ENCODE results near the gene SPINDOC.

SPINDOC gene

DNA sequence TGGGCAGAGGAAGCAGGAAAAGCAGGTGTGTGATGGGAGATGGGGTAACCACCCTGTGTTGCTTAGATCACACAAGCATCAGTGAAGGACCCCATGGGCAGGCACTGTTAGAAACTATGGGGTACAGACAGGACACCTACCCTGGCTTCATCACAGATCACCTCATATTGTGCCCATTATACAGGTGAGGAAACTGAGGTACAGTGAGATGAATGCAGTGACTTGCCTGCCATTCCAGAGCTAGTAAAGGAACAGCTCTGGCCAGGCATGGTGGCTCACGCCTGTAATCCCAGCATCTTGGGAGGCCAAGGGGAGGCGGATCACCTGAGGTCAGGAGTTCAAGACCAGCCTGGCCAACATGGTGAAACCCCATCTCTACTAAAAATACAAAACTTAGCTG, 19.8 kb downstream of the SPINDOC start:
- DNase-seq (ENCODE audit: low read depth), result no peak

- DNase-seq (ENCODE audit: low read depth), result no peak
Observed at GRCh38 chr11:63834535-63835157, 21.4 kb downstream of the SPINDOC start.

GRCh38 chr11:63835158-63835545, 21.9 kb downstream of the SPINDOC start:
- DNase-seq (ENCODE audit: low read depth), result no peak

DNA sequence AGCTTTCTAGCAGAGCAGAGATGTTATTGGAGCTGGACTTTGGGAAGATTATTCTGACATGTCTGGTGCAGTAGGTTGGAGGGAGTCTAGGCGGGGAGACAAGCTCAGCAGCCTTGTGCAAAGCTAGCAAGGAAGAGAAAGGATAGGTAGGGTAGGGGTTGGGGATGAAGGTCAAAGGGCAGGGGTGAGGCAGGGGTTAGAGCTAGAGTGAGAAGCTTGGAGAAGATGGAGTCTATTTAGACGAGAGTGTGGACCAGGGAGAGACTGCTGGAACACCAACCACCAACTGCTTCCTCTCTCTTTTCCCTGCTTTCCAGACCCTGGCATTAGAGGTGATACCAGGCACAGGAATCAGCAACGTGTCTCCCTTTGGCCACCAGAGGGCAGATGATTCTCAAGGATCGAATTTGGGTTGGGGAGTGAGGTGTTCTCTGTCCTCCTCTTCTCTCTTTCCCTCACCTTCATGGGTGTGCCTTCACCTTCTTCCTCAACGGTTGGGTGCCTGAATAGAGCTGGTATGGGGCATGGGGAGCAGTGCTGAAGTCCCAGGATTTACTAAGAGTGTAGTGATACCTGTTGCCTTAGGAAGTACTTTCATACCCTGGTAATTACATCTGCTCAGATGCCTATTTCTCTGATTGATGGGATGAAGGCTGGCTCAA, 23.9 kb downstream of the SPINDOC start:
- DNase-seq (ENCODE audit: low read depth), result no peak

DNA sequence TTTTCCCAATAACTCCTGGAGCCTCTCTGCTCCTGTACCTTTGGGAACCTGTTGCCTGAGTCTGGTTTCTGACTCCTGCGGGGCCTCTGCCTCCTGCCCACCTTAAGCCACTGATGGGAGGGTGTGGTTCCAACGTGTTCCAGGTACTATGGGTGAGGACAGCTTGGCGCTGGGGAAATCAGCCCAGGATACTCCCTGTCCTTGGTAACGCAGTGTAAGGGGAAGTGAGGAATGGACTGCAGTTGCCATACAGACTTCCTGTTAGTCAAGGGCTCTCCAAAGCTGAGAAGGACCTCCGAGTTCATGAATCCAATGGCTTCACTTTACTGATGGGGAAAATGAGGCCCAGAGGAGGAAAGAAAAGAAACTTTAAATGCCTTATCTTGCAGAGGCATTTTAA, 24.5 kb downstream of the SPINDOC start:
- no peak for DNase-seq (ENCODE audit: low read depth)

GRCh38 chr11:63838150-63838677, 25.0 kb downstream of the SPINDOC start:
- DNase-seq (ENCODE audit: low read depth), result no peak

DNA sequence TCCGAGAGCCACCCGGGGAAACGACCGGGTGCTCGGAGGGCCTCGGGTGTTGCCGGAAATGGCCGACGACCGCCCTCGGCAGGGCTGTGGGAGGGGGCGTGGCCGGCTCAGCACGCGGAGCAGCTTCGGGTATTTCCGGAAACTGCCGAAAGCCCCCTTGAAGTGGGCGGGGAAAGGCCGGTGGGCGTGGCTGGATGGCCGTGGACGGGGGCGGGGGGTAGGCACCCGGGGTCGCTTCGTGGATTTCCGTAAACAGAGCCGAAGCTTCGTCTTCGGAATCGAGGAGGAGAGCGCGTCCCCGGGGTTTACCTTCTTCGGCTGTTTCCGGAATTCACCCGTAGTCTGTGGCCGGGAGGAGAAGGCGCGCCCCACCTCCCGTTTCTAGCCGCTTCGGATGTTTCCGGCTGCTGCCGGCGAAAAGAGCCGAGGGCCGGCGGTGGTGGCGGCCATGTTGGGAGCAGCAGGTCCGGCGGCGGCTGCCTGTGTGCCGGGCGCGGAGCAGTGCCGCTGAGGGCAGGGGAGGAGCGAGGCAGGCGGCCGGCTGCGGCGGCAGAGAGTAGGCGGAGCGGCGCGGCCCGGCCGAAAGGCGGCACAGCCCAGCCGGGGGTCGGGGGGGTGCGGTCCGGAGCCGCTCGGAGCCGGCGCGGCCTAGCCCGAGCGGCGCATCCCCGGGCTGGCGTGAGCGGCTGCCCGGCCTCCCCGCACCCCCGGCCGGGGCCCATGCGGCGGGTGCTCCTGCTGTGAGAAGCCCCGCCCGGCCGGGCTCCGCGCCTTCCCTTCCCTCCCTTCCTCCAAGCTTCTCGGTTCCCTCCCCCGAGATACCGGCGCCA, 25.6 kb downstream of the SPINDOC start, which contains the start of gene MARK2:
Gene MARK2 (plus strand): TSS at position 433 of the 830 bp plus-strand sequence. CDS start 397 bp downstream, at position 830.
- peak; percentile 83 for DNase-seq (ENCODE audit: low read depth)

DNA sequence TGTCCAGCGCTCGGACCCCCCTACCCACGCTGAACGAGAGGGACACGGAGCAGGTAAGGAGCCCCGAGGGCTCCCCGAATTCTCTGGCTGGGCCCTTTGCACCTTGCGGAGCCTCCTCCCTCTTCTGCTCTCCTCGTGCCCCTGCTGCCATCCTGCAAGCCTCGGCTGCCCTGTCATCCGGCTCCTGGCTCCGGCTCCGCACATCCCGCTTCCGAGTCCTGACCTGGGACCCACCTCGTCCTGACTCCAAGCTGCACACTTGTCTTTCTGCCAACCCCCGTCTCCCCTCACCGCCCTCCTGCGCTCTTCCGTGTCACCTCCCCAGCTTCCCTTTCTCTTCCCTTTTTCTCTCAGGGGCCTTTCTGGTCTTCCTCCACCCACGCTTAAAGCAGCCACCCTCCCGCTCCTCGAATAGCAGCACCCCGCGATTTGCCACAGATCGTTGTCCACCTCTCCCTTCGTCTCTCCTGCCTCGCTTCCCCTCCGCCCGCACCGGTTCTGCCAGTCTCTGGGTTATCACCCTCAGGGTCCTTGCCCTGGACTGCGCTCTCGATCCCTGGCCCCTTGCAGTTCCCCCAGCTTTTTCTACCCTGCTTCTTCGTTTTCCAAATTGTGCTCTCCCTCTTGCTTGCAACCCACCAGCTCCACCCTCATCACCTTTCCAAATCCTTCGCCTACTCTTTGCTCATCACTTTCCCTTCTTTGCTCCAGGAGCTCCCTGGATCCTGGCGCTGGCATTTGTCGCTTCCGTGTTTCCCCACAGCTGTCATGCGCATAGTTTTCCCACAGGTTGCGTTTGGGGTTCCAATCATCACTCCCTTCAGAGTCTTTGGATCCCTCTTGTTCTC, 26.5 kb downstream of the SPINDOC start:
- no peak for DNase-seq (ENCODE audit: low read depth)

GRCh38 chr11:63840356-63841060, 27.3 kb downstream of the SPINDOC start:
- DNase-seq (ENCODE audit: low read depth), result no peak

DNA sequence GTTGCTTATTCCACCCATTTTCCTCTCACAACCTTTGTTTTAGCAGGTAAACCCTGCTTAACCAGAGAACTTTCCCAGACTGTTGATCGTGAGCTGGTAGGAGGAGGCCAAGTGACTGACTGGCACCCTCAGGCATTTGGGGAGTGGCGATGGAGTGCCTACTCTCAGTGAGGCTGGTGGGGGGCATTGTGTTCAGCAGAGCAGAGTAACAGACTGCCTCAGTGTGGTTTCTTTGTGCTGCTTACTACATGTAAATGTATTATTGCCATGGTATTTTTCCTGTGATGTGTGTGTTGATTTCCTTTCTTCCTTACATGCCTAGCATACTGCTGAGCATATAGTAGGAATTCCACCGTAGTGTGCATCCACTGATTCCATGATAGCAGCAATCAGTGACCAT, 28.3 kb downstream of the SPINDOC start:
- DNase-seq (ENCODE audit: low read depth), result no peak

- no peak for DNase-seq (ENCODE audit: low read depth)
Observed at GRCh38 chr11:63843041-63843440, 29.8 kb downstream of the SPINDOC start.

DNA sequence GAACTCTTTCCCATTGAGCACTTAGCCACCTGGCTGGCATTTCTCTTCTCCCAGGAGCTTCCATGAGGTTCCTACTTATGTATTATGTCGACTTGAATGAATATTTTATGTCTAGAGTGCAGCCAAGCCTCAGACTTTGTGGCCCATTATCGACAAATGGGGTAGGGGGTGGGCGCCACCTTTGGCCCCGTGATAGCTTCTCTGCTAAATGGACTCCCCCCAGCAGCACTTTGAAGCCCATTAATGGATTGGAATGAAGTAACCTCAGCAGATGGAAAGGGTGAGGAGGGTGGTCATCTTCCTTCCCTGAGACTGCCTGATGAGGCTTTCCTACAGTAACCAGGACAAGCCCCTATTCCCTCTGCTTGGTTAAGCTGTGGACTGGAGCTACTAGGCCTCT, 31.6 kb downstream of the SPINDOC start:
- no peak for DNase-seq (ENCODE audit: low read depth)

DNA sequence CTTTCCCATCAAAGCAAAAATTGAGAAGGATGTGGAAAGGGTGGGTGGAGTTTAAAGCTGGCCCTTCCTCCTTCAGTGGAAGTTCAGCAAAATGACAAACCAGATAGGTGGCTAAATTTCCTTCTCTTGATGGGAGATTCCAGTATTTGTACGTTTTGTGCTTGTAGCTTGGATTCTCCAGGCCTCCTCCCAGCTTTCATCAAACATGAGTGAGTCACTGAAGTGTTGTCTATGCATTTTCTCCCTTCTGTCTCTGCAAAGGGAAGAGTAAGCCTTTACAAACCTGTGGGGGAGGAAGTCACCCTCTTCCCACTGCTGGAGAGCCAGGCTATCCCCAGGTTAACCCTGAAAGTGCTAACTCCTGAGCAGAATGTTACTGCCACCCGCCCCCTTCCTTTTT, 32.0 kb downstream of the SPINDOC start:
- peak; percentile 47 for DNase-seq (ENCODE audit: low read depth)

DNA sequence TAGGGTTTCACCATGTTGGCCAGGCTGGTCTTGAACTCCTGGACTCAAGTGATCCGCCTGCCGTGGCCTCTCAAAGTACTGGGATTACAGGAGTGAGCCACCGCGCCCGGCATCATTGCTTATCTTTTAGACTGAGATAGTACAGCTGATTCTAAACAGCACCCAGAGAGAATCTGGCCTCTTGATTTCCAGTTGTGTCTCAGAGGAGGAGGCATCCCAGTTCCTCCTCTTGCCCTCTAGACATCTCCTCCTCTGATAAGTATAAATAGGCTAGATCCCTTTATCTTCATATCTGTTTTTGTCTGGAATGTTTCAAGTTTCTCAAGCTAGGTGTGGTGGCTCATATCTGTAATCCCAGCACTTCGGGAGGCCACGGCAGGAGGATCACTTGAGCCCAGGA, 32.7 kb downstream of the SPINDOC start:
- no peak for DNase-seq (ENCODE audit: low read depth)

DNA sequence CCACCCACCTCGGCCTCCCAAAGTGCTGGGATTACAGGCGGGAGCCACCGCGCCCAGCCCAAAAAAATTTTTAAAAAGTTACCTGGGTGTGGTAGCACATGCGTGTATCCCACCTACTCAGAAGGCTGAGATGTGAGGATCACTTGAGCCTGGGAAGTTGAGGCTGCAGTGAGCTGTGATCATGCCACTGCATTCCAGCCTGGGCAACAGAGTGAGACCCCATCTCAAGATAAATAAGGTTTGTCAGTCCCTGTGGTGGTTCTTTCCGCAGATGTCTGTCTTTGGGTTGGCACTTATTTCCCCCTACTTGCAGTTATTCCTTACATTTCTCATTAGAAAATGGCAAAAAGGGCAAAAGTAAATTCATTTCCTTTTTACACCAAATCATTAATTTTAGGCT, 33.6 kb downstream of the SPINDOC start:
- DNase-seq (ENCODE audit: low read depth), result no peak

DNA sequence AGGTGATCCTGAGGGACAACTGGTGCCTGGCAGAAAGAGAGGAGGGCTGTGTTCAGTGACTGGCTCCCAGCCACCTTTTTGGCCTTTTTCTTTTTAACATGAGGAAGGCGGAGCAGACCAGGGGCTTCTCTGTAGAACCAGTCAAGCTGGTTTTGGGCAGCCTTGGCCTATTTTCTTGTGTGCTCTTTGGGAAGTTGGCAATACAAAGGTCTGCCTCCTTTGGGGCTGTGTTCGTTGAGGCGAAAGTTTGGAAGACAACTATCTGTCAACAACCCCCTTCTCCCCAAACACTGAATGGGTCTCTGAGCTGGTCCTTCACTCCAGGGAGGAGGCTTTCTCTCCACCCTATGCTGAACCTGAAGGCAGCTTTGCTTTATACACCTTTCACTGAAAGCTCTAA, 34.1 kb downstream of the SPINDOC start:
- no peak for DNase-seq (ENCODE audit: low read depth)

- DNase-seq (ENCODE audit: low read depth), result no peak
Observed at GRCh38 chr11:63849691-63850090, 36.4 kb downstream of the SPINDOC start.

DNA sequence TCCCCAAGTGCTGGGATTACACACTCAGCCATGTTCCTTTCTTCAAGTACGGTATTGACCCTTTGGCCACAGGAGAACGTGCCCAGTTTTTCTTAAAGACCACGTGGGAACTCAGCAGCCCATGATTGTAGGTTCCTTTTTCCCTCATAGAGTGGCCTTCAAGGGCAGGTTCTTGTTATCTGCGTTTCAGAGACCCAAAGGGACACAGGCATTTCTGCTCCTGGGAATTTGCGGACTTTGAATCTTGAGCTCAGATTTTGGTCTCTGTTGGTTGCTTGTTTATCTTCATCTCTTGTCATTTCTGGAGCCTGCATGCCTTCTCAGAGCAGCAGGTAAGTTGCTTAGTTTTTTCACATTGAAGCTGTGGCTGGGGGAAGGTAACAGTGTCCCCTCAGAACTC, 37.7 kb downstream of the SPINDOC start:
- no peak for DNase-seq (ENCODE audit: low read depth)

DNA sequence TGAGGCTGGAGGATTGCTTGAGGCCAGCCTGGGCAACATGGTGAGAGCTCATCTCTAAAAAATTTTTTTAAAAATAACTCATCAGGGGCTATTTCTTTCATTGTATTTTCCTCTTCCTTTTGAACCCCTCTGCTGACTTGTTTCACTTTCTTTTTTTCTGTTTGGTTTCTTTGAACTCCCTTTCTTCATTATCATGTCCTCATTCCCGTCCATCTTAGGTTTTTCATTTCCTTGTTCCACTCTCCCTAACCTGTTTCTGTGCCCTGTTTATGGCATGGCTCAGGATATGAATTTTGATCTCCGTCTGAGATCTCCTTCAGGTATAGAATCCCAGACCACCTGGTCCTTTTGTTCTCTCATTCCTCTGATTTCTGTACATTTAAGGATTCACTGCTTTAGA, 38.1 kb downstream of the SPINDOC start:
- DNase-seq (ENCODE audit: low read depth), result no peak

GRCh38 chr11:63853476-63853875, 40.2 kb downstream of the SPINDOC start:
- no peak for DNase-seq (ENCODE audit: low read depth)

DNA sequence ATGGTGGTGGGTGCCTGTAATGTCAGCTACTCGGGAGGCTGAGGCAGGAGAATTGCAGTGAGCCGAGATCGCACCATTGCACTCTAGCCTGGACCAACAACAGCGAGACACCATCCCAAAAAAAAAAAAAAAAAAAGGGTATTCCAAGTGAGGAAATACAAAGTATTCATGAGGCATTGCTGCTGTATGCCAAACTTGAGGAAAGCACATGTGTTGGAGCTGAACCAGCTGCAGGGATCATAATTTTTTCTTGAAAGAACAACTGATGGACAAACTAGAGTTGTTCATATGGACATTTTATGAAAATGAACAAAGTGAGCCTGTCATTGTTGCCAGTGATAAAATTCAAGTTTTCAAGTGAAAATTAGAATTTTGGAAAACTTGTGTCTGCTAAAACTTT, 41.4 kb downstream of the SPINDOC start:
- no peak for DNase-seq (ENCODE audit: low read depth)

Measured in non-pigmented ciliary epithelial cell (primary cell).